SH-SY5Y (cell line): ENCODE measurements around the gene UTS2R.

ENCODE experiments used
- GATA2 ChIP-seq: IDR thresholded peaks from 2 replicates; pipeline ENCODE4 v1.6.1; 2011; ENCODE audit warnings: mild to moderate bottlenecking, low read depth, low read length
- GATA3 ChIP-seq: IDR thresholded peaks from 2 replicates; pipeline ENCODE4 v1.6.1; 2011; ENCODE audit warnings: low read depth, mild to moderate bottlenecking, low read length, moderate library complexity

DNA sequence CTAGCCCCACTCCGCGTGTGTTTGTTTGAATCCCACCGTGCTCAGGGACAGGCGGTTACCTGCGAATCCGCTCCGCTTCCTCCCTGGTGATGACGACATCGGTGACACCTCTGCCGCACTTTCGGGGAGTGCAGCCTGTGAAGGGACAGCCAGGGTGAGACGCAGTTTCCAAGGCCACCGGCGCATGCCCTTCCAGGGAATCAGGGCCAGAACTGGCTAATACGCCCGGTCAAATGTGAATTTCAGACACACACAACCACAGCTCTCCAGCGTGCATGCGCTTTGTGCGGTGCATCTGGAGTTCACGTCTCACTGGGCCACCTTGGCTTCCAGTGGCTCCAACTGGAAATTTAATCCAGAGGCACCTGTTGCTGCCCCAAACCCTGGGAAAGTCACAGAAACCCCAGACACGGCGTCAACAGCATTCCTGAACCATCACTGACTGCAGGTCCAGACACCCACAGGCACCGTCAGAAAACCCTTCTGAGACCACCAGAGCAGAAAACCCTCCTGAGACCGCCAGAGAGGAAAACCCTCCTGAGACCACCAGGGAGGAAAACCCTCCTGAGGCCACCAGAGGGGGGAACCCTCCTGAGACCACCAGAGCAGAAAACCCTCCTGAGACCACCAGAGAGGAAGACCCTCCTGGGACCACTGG, 40.0 kb downstream of the UTS2R start:
- no peak for TF ChIP-seq GATA2
- TF ChIP-seq GATA3: no peak
